HG03442 (cell line): ENCODE measurements around the gene TLE2.
A peak's percentile ranks its signal among the peaks of the same experiment; 100 is the strongest.
"Not testable (repeated sequence)": the region's sequence is repeated elsewhere in the genome, so short reads cannot be mapped to it uniquely, and the experiment has no call there.

ENCODE experiments used
- ATAC-seq: cut with Tn5 transposase; IDR thresholded peaks from one replicate; pipeline ENCODE4 v1.9.1; 2021; ENCODE audit warnings: mild to moderate bottlenecking, moderate library complexity; ENCODE audit not compliant: unreplicated experiment

Gene TLE2

DNA sequence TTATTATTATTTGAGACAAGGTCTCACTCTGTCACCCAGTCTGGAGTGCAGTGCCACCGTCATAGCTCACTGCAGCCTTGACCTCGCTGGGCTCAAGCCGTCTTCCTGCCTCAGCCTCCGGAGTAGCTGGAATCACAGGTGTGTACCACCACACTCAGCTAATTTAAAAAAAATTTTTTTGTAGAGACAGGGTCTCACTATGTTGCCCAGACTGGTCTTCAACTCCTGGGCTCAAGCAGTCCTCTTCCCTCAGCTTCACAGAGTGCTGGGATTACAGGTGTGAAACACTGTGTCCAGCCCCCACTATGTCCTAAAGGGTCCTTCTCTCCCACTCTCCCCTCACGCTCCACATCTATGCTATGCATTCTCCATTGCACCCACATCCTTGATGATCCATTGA lies 9.1 kb upstream of the TLE2 start:
- ATAC-seq, result no peak

DNA sequence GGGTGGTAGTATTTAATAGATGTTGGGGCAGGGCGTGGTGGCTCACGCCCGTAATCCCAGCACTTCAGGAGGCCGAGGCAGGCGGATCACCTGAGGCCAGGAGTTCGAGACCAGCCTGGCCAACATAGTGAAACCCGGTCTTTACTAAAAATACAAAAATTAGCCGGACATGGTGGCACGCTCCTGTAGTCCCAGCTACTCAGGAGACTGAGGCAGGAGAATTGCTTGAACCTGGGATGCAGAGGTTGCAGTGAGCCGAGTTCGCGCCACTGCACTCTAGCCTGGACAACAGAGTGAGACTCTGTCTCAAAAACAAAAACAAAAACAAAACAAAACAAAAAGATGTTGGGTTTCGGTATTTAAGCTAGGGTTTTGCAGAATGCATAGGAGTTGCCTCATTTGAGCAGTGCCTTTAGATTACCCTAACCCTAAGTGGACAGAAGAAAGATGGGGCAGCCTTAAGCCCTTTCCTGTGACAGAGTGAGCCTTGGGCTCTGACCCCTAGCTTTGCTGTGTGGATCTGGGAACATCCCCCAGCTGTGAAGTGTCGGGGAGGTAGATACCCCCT lies 8.0 kb upstream of the TLE2 start:
- ATAC-seq, result not testable (repeated sequence)

- ATAC-seq, result peak; percentile 38
Measured at GRCh38 chr19:3036119-3036976, 7.3 kb upstream of the TLE2 start.

GRCh38 chr19:3035542-3036118 lies 6.5 kb upstream of the TLE2 start:
- peak; percentile 77 for ATAC-seq

DNA sequence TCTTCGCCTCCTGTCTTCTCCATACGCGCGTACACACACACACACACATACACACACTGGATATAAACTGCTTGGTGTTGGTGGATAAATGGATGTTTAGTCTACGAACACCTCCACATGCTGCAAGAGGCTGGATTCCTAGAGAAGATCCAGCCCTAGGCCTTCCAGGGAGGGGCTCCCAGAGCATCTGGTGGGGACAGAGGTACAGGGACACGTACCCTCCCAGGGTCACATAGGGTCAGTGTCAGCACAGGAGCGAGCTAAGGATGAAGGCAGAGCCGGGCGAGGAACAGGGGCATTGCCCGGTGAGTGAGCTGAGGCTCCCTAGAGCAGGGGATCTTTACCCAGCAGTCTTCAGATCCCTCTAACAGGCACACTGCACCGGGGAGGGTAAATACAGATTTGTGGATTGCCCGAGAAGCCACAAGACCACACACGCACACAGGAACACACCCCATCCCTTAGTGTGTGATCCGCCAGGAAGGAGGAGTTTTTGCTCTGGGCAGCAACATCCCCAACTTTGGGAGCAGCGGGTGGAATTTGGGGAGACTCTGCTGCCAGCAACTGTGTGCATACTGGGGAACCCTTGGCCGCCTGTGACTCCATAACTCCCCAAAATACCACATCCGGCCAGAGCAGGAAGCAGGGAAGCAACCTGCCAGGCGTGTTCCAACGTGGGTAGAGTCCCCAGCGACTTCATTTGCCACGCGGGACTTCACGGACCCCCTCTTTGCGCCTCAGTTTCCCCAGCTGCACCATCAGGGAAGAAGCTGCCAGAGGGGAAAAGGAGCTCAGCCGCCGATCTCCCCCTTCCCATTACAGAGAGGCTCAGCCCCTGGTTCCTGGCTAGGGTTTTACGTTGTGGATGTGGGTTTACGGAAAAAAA lies 5.8 kb upstream of the TLE2 start:
- no peak for ATAC-seq

GRCh38 chr19:3034406-3034655 lies 5.3 kb upstream of the TLE2 start:
- ATAC-seq, result no peak

DNA sequence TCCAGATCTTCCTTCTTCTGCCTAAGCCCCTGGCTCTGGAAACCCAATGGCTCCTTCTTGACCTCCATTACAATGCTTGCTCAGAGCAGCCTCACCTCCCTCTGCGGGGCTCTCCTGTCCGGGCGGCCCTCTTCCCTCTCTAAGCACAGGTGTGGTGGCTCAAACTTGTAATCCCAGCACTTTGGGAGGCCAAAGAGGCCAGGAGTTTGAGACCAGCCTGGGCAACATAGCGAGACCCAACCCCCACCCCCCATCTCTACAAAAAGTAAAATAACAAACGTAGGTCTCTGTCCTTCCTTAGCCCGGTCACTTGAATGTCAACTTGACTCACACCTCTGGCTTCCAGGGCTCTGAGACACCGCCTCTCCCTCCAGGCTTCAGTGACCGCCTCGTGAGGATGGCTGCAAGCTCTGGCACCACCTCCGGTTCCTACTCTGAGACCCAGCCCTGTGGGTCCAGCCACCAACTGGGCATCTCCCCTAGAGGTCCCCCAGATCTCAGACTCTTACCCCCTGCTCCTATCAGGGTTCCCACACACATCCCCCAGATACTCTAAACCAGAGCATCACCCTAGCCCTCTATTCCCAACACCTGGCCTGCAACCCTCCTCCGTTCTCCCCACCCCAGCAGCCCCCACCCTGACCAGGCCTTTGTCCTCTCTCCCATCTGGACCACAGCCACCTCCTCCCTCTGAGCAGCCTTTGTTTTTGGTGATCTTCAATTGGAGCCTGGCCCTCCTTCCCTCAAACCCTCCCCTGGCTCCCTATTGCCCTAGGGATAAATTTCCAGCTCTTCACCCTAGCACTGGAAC lies 4.7 kb upstream of the TLE2 start:
- ATAC-seq, result no peak

- no peak for ATAC-seq
Measured at GRCh38 chr19:3031607-3031867, 2.5 kb upstream of the TLE2 start.

DNA sequence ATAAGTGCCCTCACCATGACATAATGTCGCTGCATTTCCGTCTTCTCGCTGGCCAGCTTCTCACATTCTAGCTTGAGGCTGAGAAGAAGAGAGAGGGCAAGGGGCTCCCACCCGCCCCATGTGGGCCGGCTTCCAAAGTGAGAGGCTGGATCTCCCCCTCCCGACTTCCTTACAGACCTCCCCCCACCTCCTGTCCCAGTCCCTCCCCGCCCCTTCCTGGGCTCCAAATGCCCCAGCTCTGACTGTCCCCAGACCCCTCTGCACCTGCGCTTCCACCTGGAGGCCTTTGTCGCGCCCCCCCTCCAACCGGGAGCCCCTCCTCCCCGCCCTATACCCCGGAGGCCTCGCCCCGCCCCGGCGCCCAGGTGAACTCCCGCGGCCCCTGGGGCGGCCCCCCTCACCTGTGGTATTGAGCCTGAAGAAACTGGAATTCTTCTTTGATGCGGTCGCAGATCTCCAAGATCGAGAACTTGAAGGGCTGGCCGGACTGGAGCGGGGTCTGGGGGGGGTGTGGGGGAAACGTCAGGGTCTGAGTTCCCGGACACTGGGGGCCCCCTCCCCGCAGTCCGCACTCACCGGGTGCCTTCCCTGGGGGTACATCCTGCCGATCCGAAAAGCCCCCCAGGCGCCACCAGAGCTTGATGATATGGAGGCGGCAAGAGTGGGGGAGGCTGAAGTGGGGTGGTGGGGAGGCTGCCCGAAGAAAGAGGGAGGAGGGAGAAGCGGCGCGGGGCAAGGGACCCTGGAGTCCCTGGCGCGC lies 595 bp downstream of the TLE2 start:
- no peak for ATAC-seq

DNA sequence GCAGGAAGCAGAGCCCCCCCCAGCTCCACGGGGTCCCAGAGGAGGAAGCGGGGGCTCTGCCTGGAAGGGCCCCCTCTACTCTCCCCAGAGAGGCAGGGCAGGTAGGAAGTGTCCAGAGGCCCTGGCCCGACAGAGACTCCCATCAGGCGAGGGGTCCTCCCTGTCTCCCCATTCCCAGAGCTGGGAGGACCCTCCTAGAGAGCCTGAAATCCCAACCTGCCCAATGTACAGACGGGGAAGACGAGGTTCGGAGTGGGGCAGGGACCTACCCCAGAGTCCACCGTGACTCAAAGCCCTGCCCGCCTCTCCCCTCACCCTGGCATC lies 1.1 kb downstream of the TLE2 start:
- no peak for ATAC-seq

DNA sequence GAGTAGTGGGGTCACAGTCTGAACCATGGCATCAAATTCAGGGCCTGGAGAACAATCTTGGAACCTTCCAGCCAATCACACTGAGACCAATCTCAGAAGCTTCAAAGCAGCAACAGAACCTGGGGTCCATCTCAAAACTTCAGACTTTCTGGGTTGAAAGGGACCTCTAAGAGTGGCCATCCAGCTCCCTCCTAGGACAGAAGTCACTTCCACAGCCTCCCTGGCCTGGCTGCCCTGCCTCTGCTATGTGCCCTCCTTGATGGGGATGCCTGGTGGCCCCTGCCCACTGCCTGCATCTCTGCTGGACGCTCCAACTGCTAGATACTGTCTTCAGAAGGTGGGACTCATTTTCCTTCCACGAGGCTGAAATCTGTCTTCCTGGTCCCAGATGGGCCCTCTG lies 1.8 kb downstream of the TLE2 start:
- no peak for ATAC-seq

GRCh38 chr19:3026768-3027167 lies 2.3 kb downstream of the TLE2 start:
- no peak for ATAC-seq

GRCh38 chr19:3025549-3025886 lies 3.6 kb downstream of the TLE2 start:
- no peak for ATAC-seq

- ATAC-seq, result no peak
Measured at GRCh38 chr19:3024870-3025548, 4.1 kb downstream of the TLE2 start.

DNA sequence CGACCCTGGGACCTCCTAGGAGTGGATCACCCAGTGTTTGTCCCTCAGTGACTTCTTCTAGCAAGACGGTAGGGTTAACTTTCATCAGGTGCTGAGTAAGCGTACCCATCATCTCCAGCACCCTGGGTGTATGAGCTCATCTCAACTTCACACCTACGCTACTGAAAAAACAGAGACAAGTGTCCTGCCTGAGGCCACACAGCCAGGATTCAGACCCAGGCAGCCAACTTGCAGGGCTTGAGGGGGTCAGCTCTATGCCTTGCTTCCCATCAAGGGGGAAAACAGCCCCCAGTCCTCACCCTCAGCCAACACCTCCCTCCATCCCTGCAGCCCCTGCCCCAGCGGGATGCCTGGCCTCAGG lies 4.6 kb downstream of the TLE2 start:
- no peak for ATAC-seq

DNA sequence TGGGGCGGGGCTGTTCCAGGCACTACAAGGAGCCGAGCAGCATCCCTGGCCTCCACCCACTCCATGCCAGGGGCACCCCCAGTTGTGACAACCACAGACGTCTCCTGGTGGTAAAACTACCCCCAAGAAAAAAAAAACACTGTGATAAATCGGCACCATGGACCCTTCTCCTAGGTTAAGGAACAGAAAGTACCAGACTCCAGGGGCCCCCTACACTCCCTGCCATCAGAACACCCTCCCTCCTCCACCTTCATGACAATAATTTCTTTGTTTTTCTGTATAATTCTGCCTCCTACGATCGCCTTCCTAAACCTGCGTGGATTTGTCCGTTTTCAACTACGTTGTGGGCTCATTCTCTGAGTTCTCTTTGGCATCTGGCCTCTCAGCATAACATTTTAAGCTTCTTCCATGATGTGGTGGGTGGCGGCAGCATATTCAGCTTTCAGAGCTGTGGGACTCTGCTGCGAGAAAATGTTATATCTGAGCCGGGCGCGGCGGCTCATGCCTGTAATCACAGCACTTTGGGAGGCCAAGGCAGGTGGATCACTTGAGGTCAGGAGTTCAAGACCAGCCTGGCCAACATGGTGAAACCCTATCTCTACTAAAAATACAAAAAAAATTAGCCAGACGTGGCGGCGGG lies 8.6 kb downstream of the TLE2 start:
- no peak for ATAC-seq

DNA sequence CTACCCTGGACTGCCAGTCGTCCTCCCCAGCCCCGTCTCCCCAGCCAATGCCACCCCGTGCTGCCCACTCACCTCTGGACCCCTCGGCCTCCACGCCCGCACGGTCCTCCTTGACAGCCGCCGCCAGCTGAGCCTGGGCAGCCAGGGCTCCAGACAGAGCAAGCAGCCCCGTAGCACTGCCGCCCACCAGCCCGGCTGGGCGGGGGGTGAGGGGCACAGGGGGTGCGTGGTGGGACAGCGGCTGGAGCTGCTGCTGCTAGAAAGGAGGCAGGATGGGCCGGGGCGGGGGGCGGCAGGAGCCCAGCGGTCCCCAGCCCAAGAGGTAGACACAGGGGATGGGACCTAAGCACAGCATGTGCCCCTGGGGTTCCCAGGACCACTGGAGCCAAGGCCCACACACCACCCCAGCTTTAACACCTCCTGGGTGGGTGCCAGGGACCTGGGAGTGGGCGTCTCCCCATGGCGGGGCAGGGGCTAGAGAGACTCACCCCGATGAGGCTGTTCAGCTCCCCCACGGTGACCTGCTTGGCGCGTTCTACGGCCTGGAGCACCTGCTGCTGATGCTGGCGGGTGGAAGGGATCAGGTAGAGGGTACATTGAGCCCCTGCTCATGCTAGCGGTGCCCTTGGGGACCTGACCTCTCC lies 9.7 kb downstream of the TLE2 start:
- ATAC-seq, result no peak

- no peak for ATAC-seq
Measured at GRCh38 chr19:3017923-3018322, 11.2 kb downstream of the TLE2 start.
